NCI-H128 (cell line): Measurements from ENCODE around the gene BMP6.

Experiments used
- DNase-seq: peaks from one replicate; lab custom pipeline; 2025; ENCODE audit not compliant: unreplicated experiment; lab: John Stamatoyannopoulos, UW

The BMP6 gene

GRCh38 chr6:7747016-7747415, 21.1 kb downstream of the BMP6 start:
- DNase-seq, result no peak

- no peak for DNase-seq
Measured at GRCh38 chr6:7747433-7747832, 21.5 kb downstream of the BMP6 start.

- no peak for DNase-seq
Measured at GRCh38 chr6:7747901-7748504, 22.1 kb downstream of the BMP6 start.

GRCh38 chr6:7749478-7749877, 23.6 kb downstream of the BMP6 start:
- DNase-seq, result no peak

GRCh38 chr6:7750197-7750596, 24.3 kb downstream of the BMP6 start:
- DNase-seq, result no peak

- no peak for DNase-seq
Measured at GRCh38 chr6:7758456-7758855, 32.6 kb downstream of the BMP6 start.

GRCh38 chr6:7759320-7759719, 33.4 kb downstream of the BMP6 start:
- DNase-seq, result no peak

GRCh38 chr6:7761051-7761450, 35.2 kb downstream of the BMP6 start:
- DNase-seq, result no peak

GRCh38 chr6:7762760-7763159, 36.9 kb downstream of the BMP6 start:
- no peak for DNase-seq

- no peak for DNase-seq
Measured at GRCh38 chr6:7763881-7764280, 38.0 kb downstream of the BMP6 start.

- no peak for DNase-seq
Measured at GRCh38 chr6:7765575-7766325, 39.9 kb downstream of the BMP6 start.

- DNase-seq, result no peak
Measured at GRCh38 chr6:7769702-7770101, 43.8 kb downstream of the BMP6 start.

GRCh38 chr6:7770111-7770510, 44.2 kb downstream of the BMP6 start:
- DNase-seq, result no peak

- DNase-seq, result no peak
Measured at GRCh38 chr6:7770601-7771000, 44.7 kb downstream of the BMP6 start.

- DNase-seq, result no peak
Measured at GRCh38 chr6:7773322-7773721, 47.4 kb downstream of the BMP6 start.

GRCh38 chr6:7773914-7774313, 48.0 kb downstream of the BMP6 start:
- no peak for DNase-seq

GRCh38 chr6:7776509-7776908, 50.6 kb downstream of the BMP6 start:
- no peak for DNase-seq

GRCh38 chr6:7777074-7777473, 51.2 kb downstream of the BMP6 start:
- DNase-seq, result no peak

- DNase-seq, result no peak
Measured at GRCh38 chr6:7781240-7781639, 55.3 kb downstream of the BMP6 start.

- DNase-seq, result no peak
Measured at GRCh38 chr6:7784248-7784647, 58.3 kb downstream of the BMP6 start.

- no peak for DNase-seq
Measured at GRCh38 chr6:7784706-7785105, 58.8 kb downstream of the BMP6 start.

GRCh38 chr6:7785243-7786035, 59.5 kb downstream of the BMP6 start:
- no peak for DNase-seq
